ENCODE measurements around the gene GPRASP3.

The GPRASP3 gene

GRCh38 chrX:102712216-102712966 lies 8.2 kb upstream of the GPRASP3 start, which contains the start of gene GPRASP2:
GPRASP2 (plus strand) TSS chrX:102712448; CDS start chrX:102714870, 2,422 bp downstream.
- no peak within 1 kb of the TSS for H3K4me3 ChIP-seq (ENCODE audit: low read length)
- H3K9me3 ChIP-seq (ENCODE audit: control insufficient read depth, insufficient read depth, low read length), result no peaks in the 10 kb centered on the region
- no peaks in the 10 kb centered on the region for H3K4me1 ChIP-seq (ENCODE audit: control insufficient read depth, low read length)
- no peak within 1 kb of the TSS for H3K27ac ChIP-seq (ENCODE audit: low read depth, low read length)
- no peaks in the 10 kb centered on the region for H3F3A ChIP-seq (ENCODE audit: control insufficient read depth, insufficient read depth)
- no peak within 1 kb of the TSS for H3K4me2 ChIP-seq (ENCODE audit: low read length)
- no peaks in the 10 kb centered on the region for H3K9me2 ChIP-seq (replicated peaks; ENCODE audit: control insufficient read depth, low read length)
- no peaks in the 10 kb centered on the region for H3K36me3 ChIP-seq (ENCODE audit: control insufficient read depth, low read length)
- no peak for TF ChIP-seq CTCF (IDR thresholded peaks at IDR 0.05; ENCODE audit: low read depth, low read length, poor library complexity, severe bottlenecking)
- no peak for TF ChIP-seq EZH2phosphoT487 (IDR thresholded peaks at IDR 0.05; ENCODE audit: borderline replicate concordance, low read length)
- no peaks in the 10 kb centered on the region for H3K27me3 ChIP-seq (ENCODE audit: control insufficient read depth, low read length)
- no peaks in the 10 kb centered on the region for H3K79me2 ChIP-seq (ENCODE audit: control insufficient read depth, low read length)
- no peaks in the 10 kb centered on the region for H4K20me1 ChIP-seq (ENCODE audit: control insufficient read depth, insufficient read depth, low read depth, low read length)

GRCh38 chrX:102712981-102713625 lies 7.4 kb upstream of the GPRASP3 start:
- Histone ChIP-seq H3K4me2 (ENCODE audit: low read length) (no peak overlapping the region), H3K4me1 (ENCODE audit: control insufficient read depth, low read length) (no peaks in the 10 kb centered on the region), H3K27ac (ENCODE audit: low read depth, low read length) (no peak overlapping the region), H3K4me3 (ENCODE audit: low read length) (no peak overlapping the region), H3K79me2 (ENCODE audit: control insufficient read depth, low read length) (no peaks in the 10 kb centered on the region), H3K9me3 (ENCODE audit: control insufficient read depth, insufficient read depth, low read length) (no peaks in the 10 kb centered on the region), H4K20me1 (ENCODE audit: control insufficient read depth, insufficient read depth, low read depth, low read length) (no peaks in the 10 kb centered on the region), H3F3A (ENCODE audit: control insufficient read depth, insufficient read depth) (no peaks in the 10 kb centered on the region), H3K9me2 (replicated peaks; ENCODE audit: control insufficient read depth, low read length) (no peaks in the 10 kb centered on the region), H3K36me3 (ENCODE audit: control insufficient read depth, low read length) (no peaks in the 10 kb centered on the region), H3K27me3 (ENCODE audit: control insufficient read depth, low read length) (no peaks in the 10 kb centered on the region)
- no peak for TF ChIP-seq EZH2phosphoT487 (IDR thresholded peaks at IDR 0.05; ENCODE audit: borderline replicate concordance, low read length)
- TF ChIP-seq CTCF (IDR thresholded peaks at IDR 0.05; ENCODE audit: low read depth, low read length, poor library complexity, severe bottlenecking), result no peak

- Histone ChIP-seq H3K79me2 (ENCODE audit: control insufficient read depth, low read length) (no peaks in the 10 kb centered on the region), H3F3A (ENCODE audit: control insufficient read depth, insufficient read depth) (no peaks in the 10 kb centered on the region)
- TF ChIP-seq EZH2phosphoT487 (IDR thresholded peaks at IDR 0.05; ENCODE audit: borderline replicate concordance, low read length) (no peak), CTCF (IDR thresholded peaks at IDR 0.05; ENCODE audit: low read depth, low read length, poor library complexity, severe bottlenecking) (no peak)
Observed at GRCh38 chrX:102714994-102715393, 5.5 kb upstream of the GPRASP3 start.

More at GRCh38 chrX:102714994-102715393, 5.5 kb upstream of the GPRASP3 start:
- no peak overlapping the region for H3K27ac ChIP-seq (ENCODE audit: low read depth, low read length)
- H3K36me3 ChIP-seq (ENCODE audit: control insufficient read depth, low read length), result no peaks in the 10 kb centered on the region
- H3K9me3 ChIP-seq (ENCODE audit: control insufficient read depth, insufficient read depth, low read length), result no peaks in the 10 kb centered on the region
- no peaks in the 10 kb centered on the region for H4K20me1 ChIP-seq (ENCODE audit: control insufficient read depth, insufficient read depth, low read depth, low read length)
- H3K27me3 ChIP-seq (ENCODE audit: control insufficient read depth, low read length), result no peaks in the 10 kb centered on the region
- no peaks in the 10 kb centered on the region for H3K4me1 ChIP-seq (ENCODE audit: control insufficient read depth, low read length)
- no peak overlapping the region for H3K4me2 ChIP-seq (ENCODE audit: low read length)
- no peaks in the 10 kb centered on the region for H3K9me2 ChIP-seq (replicated peaks; ENCODE audit: control insufficient read depth, low read length)
- no peak overlapping the region for H3K4me3 ChIP-seq (ENCODE audit: low read length)
